NB4 (cell line): Measurements from ENCODE around the gene SLC22A23.

Experiments used
- DNase-seq: peaks from one replicate; pipeline ENCODE4 v3.0.0; 2010; ENCODE audit warnings: low read depth
- H3K4me3 ChIP-seq: one replicate; pipeline ENCODE4 v1.5.1; 2011; ENCODE audit warnings: mild to moderate bottlenecking, low read depth, low read length, moderate library complexity
- CTCF ChIP-seq: IDR thresholded peaks from one replicate; pipeline ENCODE4 v1.5.1; 2012; ENCODE audit warnings: low read depth, low read length
- MAX ChIP-seq: IDR thresholded peaks from 2 replicates; pipeline ENCODE4 v1.6.1; 2011; ENCODE audit warnings: low read depth, low read length
- MYC ChIP-seq: IDR thresholded peaks from 2 replicates; pipeline ENCODE4 v1.6.1; 2011; ENCODE audit warnings: low read depth, low read length
- POLR2A ChIP-seq: IDR thresholded peaks from 2 replicates; pipeline ENCODE4 v1.6.1; 2011; ENCODE audit warnings: mild to moderate bottlenecking; ENCODE audit not compliant: insufficient read length; ENCODE audit errors: extremely low read depth

Gene SLC22A23

GRCh38 chr6:3347247-3347646 lies 109.6 kb downstream of the SLC22A23 start:
- no peak for DNase-seq
- TF ChIP-seq CTCF (no peak), MYC (no peak), POLR2A (no peak), MAX (no peak)
- no peak overlapping the region for H3K4me3 ChIP-seq

GRCh38 chr6:3346476-3346875 lies 110.4 kb downstream of the SLC22A23 start:
- TF ChIP-seq CTCF, result no peak
- TF ChIP-seq MYC, result no peak
- no peak for TF ChIP-seq MAX
- no peak for TF ChIP-seq POLR2A
- no peak for DNase-seq
- H3K4me3 ChIP-seq, result no peak overlapping the region

GRCh38 chr6:3345836-3346235 lies 111.0 kb downstream of the SLC22A23 start:
- DNase-seq, result no peak
- no peak for TF ChIP-seq POLR2A
- no peak for TF ChIP-seq MYC
- no peak for TF ChIP-seq CTCF
- no peak for TF ChIP-seq MAX
- H3K4me3 ChIP-seq, result no peak overlapping the region

GRCh38 chr6:3343089-3343883 lies 113.6 kb downstream of the SLC22A23 start:
- H3K4me3 ChIP-seq, result no peak overlapping the region
- no peak for DNase-seq
- TF ChIP-seq CTCF (no peak), MAX (no peak), POLR2A (no peak), MYC (no peak)

GRCh38 chr6:3341467-3341866 lies 115.4 kb downstream of the SLC22A23 start:
- DNase-seq, result no peak
- no peak overlapping the region for H3K4me3 ChIP-seq

More at GRCh38 chr6:3341467-3341866, 115.4 kb downstream of the SLC22A23 start:
- no peak for TF ChIP-seq CTCF
- TF ChIP-seq MAX, result no peak
- no peak for TF ChIP-seq MYC
- TF ChIP-seq POLR2A, result no peak
